ENCODE results near the gene TRAF7.
A peak's percentile ranks its signal among the peaks of the same experiment; 100 is the strongest.

The TRAF7 gene

DNA sequence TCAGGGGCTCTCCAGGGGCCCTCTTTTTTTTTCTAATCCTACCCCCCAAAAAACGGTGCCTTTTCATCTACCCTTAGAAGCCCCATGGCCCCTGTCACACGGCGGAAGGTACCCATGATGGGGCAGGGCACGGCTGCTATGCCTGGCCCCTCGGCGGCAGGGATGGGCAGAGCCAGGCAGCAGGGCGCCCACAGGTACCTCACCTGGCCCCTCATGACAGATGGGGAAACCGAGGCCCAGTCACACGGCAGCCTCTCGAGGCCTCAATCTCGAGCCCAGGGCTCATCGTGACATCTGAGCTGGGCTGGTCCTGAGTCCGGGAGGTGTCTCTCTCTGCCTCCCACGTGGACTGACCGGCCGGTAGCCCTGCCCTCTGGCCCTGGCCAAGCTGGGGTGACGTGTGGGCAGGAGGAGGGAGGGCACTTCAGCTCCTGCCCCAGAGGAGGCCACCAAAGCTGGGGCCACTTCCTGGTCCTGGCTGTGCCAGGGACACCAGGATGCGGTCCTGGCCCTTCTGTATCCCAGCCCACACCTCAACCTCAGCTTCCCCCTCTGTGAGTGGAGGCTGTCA is 11.6 kb downstream of the TRAF7 start:
- DNase-seq = no peak

DNA sequence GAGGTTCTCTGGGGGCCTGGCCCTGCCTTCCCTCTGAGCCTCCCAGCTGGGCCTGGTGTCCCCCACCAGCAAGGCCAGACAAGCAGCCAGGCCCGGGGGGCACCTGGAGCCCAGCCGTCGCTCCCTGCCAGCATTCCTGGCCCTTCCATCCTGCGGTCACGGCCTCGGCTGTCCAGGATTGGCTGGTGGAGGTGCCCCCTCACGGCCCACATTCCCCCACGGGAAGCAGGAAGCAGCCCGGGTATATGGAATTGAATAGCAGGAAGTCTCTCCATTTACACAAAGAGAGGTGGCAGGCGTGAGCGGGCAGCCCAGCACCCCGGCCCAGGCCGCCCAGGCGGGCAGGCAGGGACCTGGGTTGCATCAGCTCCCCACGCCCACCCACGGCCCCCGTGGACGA is 14.5 kb downstream of the TRAF7 start:
- no peak for DNase-seq

GRCh38 chr16:2170587-2171435 is 15.2 kb downstream of the TRAF7 start:
- no peak for DNase-seq

- DNase-seq = no peak
Observed at GRCh38 chr16:2171601-2172178, 16.1 kb downstream of the TRAF7 start.

- DNase-seq = no peak
Observed at GRCh38 chr16:2172688-2173335, 17.2 kb downstream of the TRAF7 start.

DNA sequence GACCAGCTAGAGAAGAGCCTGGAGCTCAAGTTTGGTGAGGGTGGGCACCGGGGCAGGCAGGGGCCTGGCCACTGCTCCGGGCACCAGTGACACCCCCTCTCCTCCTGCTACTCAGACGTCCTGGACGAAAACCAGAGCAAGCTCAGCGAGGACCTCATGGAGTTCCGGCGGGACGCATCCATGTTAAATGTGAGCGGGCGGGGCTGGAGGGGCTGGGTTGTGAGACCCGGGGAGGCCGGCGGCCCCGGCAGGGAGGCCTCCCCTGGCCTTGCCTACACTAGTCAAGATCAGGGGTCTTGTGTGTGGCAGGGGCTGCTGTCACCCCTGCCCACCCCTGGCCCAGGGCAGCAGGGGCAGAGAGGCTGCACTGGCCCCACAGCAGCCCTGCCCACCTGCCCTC is 17.8 kb downstream of the TRAF7 start:
- no peak for DNase-seq

- DNase-seq = no peak
Observed at GRCh38 chr16:2173916-2174315, 18.3 kb downstream of the TRAF7 start.

DNA sequence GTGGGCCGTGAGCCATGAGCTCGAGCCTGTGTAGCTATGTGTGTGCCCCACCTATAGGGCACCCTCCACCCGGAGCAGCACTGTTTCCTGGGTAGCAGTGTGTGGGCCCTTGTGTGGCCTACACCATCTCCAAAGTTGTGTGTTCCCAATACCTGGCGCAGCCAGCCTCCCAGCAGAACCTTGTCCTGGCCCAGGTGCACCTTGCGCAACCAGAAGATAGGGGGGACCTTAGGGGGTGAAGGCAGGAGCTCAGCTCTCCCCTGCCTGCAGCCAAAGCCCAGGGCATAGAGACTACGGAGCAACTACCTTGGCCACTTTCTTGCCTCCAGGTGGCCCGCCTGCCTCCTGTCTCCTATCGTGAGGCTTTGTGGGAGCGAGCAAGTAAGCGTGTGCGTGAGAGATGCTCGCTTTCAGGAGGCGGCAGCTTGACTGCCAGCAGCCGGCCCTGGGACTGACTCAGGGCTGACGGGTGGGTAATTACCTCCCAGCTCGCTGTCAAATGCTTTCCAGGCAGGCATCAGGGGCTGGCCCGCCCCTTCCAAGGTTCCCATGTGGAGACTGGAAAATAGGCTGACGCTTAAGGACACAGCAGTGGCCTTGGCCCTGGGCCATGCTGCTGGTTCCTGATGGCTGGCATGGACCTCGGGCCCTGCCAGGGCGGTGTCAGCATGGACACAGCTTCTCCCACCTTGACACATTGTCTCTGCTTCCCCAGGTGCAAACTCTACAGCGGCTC is 19.0 kb downstream of the TRAF7 start:
- no peak for DNase-seq

DNA sequence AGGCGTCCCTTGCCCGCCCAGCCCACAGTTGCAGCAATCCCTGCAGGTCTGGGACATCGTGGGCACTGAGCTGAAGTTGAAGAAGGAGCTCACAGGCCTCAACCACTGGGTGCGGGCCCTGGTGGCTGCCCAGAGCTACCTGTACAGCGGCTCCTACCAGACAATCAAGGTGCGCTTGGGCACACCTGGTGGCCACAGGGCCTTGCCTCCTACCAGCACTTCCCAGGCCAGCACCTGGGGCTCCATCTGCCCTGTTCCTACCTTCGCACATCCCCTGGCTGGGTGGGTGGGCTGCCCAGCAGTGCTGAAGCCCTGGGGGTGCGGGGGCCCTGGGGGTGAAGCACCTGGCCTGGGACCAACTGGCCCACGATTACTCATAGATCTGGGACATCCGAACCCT is 19.9 kb downstream of the TRAF7 start:
- DNase-seq = no peak

DNA sequence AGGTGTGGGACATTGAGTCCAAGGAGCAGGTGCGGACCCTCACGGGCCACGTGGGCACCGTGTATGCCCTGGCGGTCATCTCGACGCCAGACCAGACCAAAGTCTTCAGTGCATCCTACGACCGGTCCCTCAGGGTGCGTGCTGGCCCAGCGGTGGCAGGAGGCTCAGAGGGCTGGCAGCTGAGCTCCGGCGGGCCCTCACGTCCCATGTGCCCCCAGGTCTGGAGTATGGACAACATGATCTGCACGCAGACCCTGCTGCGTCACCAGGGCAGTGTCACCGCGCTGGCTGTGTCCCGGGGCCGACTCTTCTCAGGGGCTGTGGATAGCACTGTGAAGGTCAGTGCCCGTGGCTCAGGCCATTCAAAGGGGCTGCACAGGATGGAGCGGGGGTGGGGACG is 20.5 kb downstream of the TRAF7 start:
- no peak for DNase-seq

DNA sequence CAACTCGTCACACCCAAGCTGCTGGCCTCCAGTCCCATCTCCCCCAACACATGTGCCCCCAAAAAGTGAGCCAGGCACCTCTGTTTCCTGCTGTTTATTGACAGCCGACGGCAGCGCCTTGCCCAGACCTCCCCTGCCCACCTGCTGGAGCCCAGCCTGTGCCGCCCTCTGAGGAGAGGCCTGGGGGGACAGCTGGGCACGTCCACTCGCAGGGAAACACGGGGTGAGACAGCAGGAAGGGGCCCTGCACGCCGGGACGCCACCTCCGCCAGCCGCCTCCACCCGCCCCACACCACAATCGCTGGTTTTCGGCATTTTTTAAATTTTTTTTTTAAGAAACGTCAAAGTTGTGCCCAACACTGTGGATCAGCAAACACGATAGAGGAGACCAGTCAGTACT is 21.5 kb downstream of the TRAF7 start:
- no peak for DNase-seq

DNA sequence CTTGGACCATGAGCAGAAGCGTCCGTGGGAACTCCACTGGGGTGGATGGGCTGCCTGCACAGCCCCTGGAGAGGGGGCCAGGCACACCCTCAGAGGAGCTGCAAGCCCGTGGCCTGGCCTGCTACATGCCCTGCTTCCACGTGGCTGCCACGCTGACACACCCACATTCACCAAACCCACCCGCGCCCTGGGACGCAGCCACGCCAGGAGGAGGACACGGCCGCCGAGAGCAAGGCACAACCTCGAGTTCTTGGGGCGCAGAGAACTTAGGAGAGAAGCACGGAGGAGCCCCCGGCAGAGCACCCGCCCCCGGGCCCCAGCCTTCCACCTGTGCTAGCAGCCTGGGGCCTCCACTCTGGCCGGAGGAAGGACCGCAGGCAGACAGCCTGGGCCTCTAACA is 22.0 kb downstream of the TRAF7 start:
- no peak for DNase-seq

DNA sequence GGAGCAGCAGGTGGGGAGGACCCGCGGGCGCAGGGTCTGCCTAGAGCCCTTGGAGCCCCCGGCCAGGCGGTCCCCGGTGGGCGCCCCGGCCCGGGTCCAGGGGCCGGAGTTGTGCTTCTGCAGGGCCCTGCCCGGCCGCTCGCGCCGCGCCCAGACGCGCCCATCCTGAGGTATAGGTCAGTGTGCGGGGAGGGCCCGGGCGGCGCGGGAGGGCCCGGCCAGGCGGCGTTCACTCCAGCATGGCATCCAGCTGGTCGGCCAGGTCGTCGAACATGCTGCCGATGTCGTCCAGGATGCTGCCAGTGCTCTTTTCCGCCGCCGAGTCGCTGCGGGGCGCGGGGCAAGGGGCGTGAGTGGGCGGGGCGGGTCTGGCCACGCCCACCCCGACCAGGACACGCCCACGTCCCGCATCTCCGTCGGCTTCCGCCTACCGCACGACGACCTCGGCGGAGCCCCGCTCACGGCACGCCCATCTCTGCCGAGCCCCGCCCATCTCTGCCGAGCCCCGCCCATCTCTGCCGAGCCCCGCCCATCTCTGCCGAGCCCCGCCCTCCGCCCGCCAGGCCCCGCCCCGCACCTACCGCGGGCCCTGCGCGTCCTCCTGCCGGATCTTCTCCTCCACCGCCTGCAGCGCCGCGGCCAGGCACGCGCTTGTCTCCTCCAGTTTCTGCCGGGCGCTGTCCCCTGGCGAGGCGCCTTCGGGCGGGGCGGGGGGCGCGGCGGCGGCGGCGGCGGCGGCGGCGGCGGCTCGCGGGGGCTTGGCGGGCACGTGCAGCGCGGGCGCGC is 22.9 kb downstream of the TRAF7 start:
- peak in 1 of 2 donors; percentile 17 for DNase-seq

GRCh38 chr16:2179107-2179501 is 23.5 kb downstream of the TRAF7 start:
- DNase-seq = no peak

DNA sequence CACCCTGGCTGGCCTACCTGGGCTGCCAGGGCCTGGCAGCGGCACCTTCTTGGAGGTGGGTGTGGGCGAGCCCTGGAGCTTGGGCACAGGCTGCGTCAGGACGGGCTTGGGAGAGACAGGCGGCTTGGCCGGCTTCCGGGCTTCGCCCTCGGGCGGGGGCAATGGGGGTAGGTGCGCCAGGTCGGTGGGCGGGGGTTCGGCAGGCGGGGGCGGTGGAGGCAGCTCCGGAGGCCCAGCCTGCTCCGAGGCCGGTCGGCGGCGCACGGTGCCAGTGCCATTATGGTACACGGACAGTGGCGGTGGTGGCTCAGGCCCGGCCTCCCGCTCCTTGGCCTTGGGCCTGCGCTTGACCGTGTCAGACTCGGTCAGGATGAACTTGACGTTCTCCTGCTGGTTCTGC is 24.0 kb downstream of the TRAF7 start:
- no peak for DNase-seq

DNA sequence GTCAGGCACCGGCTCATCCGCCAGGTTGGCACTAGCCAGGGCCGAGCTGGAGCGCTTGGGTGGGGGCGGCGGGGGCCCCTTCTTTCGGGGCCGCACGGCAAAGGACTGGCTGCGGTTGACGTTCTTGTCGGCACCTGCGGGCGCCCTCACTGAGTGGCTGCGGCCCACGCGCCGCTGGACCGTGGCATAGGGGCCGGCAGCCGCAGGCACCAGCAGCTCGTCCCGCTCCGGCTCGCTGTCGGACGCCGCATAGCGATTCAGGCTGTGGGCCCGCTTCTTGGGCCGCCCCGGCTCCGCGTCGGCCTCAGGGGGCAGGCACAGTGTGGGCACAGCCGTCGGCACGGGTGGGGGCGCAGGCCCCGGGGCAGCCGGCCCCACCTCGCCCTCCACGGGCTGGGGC is 24.9 kb downstream of the TRAF7 start:
- DNase-seq = no peak

DNA sequence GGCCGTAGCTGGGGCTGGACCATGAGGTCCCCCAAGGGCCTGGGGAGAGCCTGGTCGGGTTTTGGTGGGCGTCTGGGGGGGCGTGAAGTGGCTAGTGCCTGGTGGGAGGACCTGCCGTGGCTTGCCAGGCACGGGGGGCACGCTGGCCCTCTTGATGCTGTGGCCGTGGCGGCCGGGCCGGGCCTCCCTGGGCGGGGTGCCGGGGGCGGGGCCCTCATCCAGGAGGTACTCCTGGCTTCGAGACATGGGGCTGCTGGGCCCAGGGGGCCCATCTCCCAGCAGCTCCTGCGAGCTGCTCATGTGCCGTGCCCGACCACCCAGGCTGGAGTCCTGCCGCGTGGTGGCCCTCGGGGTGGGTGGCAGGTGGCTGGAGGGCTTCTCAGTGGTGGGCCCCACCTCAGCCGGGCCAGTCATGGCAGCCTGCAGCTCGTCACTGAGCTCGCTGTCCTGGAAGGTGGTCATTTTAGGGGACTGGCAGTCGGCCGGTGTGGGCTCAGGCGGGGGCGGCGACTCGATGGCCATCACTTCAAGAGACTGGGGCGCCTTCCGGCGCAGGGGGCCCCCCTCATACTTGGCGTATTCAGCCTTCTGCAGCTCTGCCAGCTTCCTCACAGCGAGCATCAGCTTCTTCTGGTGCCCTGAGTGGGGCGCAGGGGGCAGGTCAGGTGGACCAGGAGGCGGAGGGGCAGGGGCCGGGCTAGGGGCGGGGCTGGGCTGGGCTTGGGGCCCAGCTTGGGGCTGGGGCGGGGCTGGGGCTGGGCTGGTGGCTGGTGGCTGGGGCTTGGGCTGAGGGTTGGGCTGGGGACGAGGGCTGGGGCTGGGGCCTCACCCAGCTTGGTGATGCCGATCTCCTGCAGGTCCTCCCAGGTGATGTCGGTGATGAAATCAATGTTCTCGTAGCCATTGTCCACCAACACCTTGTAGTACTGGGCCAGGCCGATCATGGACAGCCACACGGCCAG is 25.7 kb downstream of the TRAF7 start:
- DNase-seq = no peak

DNA sequence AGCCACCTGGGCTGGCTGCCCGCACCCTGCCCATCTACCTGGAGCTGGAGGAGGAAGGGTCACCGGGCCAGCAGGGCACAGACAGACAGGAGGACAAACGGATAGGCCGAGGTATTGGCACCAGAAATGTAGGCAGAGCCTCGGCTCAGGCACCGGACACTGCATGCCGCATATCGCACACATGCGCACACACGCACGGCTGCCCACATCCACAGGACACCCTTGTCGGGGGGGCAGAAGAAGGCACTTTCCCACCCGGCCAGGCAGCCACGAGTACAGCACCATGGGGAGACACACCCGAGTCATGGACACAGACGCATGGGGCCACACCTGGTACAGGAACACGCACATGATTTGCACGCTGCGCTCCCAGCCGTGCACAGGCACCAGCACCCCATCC is 26.4 kb downstream of the TRAF7 start:
- DNase-seq = no peak

GRCh38 chr16:2183671-2184070 is 28.1 kb downstream of the TRAF7 start:
- DNase-seq = no peak

DNA sequence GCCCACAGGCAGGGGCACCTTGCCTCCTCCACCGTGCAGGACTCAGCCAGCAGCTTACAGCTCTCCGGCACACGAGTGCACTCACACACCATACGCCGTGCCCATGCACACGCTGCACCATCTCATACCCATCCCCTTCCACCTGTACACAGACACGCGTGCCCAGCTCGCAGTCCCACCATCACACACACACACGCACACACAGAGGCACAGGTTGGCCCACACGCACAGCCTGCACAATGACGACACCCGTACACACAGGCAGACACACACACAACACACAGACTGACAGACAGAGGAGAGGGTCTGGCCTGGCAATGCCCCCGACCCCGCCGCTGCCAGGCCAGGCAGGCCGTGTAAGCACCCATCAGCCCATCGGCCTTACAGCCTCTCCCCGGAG is 28.8 kb downstream of the TRAF7 start:
- no peak for DNase-seq

DNA sequence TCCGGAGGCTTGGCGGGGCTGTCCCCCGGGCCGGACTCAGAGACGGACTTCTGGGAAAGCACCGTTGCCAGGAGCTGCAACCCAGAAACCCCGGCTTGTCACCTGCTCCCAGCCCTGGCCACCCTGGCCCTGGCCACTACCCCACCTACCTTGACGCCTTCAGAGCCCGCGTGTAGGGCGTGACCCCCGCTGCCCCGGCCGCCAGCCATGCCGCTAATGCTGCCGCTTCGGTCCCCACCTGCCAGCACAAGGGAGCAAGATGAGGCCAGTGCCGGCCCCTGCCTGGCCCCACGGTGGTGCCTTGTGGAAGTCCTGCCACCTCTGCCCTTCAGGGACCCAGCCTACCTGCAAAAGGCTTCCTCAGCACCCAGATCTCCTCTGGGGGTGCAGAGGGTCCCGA is 29.4 kb downstream of the TRAF7 start:
- no peak for DNase-seq

Measured in activated CD4-positive, alpha-beta T cell treated with anti-CD3 and anti-CD28 coated beads for 4 hours (primary cell).